ENCODE measurements around the gene SGK1.
"Not testable (repeated sequence)": the region's sequence is repeated elsewhere in the genome, so short reads cannot be mapped to it uniquely, and the experiment has no call there.

GRCh38 chr6:134276891-134277377, 41.0 kb downstream of the SGK1 start:
- TF ChIP-seq EP300, POLR2A, POLR2AphosphoS5 (IDR thresholded peaks at IDR 0.05): not testable (repeated sequence)

All from sigmoid colon (tissue), 4 donors.